GM12875 (cell line): ENCODE results near the gene PACSIN2.

Experiments used
- H3K4me3 ChIP-seq: one replicate; pipeline ENCODE4 v1.5.1; 2011; ENCODE audit warnings: low read depth, low read length, control low read depth
- TF ChIP-seq, protein P1 (sequence below): IDR thresholded peaks from 2 replicates; pipeline ENCODE4 v1.5.1; 2011; ENCODE audit warnings: low read depth, mild to moderate bottlenecking, control low read depth, inconsistent platforms, low read length, moderate library complexity, borderline replicate concordance; ENCODE audit not compliant: insufficient read depth

Gene PACSIN2

DNA sequence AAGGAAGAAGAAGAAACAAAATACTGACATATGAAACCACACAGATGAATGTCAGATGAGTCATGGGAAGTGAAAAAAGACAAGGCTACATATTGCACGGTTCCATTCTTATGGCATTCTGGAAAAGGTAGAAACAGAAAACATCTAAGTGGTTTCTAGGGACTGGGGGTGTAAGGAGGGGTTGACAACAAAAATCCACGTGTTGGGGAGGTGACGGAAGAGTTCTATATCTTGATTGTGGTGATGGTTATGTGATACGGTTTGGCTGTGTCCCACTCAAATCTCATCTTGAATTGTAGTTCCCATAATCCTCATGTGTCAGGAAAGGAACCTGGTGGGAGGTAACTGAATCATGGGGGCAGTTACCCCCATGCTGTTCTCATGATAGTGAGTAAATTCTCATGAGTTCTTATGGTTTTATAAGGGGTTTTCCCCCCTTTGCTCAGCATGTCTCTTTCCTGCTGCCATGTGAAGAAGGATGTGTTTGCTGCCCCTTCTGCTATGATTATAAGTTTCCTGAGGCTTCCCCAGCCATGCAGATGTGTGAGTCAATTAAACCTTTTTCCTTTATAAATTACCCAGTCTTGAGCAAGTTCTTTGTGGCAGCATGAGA is 151.5 kb downstream of the PACSIN2 start:
- TF ChIP-seq, protein P1, sequence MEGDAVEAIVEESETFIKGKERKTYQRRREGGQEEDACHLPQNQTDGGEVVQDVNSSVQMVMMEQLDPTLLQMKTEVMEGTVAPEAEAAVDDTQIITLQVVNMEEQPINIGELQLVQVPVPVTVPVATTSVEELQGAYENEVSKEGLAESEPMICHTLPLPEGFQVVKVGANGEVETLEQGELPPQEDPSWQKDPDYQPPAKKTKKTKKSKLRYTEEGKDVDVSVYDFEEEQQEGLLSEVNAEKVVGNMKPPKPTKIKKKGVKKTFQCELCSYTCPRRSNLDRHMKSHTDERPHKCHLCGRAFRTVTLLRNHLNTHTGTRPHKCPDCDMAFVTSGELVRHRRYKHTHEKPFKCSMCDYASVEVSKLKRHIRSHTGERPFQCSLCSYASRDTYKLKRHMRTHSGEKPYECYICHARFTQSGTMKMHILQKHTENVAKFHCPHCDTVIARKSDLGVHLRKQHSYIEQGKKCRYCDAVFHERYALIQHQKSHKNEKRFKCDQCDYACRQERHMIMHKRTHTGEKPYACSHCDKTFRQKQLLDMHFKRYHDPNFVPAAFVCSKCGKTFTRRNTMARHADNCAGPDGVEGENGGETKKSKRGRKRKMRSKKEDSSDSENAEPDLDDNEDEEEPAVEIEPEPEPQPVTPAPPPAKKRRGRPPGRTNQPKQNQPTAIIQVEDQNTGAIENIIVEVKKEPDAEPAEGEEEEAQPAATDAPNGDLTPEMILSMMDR: no peak
- H3K4me3 ChIP-seq: no peak overlapping the region

DNA sequence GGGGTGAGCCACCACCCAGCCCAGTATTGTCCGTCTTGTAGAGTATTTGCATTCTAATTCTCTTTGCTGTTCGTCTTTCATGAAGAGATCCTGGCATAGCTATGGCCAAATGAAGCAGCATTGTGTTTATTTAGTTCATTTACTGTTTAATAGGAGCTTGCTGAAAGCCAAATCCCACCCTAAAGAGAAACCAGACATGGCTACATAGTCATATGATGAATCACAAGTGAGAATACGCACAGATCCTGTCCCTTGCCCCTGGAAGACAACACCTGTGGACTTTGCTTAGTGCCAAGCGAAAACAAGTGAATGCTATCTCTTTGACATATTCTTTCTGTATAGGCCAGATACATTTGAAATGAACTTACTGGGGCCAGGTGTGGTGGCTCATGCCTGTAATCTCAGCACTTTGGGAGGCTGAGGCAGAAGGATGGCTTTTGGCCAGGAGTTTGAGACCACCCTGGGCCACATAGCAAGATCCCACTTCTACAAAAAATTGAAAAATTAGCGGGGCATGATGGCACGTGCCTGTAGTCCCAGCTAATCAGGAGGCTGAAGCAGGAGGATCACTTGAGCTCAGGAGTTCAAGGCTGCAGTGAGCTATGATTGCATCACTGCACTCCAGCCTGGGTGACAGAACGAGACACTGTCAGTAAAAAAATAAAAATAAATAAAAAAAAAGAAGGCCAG is 152.8 kb downstream of the PACSIN2 start:
- H3K4me3 ChIP-seq: no peak overlapping the region
- TF ChIP-seq, protein P1: no peak

DNA sequence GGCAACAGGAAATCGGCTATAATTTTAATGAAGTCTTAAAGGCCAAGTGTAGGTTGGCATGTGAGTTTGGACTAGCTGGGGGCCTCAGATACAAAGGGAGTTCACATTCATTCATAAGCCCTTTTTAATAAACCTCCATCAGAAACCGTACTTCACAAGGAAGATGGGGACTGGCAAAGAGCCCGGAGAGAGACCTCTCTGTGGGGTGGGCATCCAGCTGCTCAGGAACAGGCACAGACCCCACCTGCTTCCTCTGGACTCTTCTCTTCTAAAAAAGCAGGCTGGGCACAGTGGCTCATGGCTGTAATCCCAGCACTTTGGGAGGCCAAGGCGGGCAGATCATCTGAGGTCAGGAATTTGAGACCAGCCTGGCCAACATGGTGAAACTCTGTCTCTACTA is 154.0 kb downstream of the PACSIN2 start:
- TF ChIP-seq, protein P1: no peak
- H3K4me3 ChIP-seq: no peak overlapping the region

DNA sequence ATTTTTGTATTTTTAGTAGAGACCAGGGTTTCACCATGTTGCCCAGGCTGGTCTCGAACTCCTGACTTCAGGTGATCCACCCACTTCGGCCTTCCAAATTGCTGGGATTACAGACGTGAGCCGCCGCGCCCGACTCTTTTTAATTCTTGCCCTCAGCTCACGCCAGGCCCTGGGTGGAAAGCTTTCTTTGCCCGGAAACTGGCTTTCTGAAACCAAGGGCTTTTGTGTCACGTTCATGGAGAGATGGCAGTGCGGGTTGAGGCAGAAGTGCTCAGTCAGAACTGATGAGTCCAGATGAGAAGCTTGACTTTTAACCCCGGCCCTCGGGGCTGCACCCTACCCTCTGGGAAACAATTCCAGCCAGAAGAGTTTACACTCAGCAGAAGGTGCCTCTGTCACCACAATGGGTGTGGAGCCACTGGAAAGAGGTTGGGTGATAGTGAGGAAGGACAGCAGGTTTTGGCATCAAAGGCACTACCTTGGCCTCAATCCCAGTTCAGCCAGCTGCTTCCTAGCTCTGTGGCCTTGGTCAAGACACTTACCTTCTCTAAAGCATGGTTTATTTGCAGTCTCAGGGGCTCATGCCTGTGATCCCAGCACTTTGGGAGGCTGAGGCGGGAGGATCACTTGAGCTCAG is 157.0 kb downstream of the PACSIN2 start:
- TF ChIP-seq, protein P1: no peak
- H3K4me3 ChIP-seq: no peak overlapping the region

DNA sequence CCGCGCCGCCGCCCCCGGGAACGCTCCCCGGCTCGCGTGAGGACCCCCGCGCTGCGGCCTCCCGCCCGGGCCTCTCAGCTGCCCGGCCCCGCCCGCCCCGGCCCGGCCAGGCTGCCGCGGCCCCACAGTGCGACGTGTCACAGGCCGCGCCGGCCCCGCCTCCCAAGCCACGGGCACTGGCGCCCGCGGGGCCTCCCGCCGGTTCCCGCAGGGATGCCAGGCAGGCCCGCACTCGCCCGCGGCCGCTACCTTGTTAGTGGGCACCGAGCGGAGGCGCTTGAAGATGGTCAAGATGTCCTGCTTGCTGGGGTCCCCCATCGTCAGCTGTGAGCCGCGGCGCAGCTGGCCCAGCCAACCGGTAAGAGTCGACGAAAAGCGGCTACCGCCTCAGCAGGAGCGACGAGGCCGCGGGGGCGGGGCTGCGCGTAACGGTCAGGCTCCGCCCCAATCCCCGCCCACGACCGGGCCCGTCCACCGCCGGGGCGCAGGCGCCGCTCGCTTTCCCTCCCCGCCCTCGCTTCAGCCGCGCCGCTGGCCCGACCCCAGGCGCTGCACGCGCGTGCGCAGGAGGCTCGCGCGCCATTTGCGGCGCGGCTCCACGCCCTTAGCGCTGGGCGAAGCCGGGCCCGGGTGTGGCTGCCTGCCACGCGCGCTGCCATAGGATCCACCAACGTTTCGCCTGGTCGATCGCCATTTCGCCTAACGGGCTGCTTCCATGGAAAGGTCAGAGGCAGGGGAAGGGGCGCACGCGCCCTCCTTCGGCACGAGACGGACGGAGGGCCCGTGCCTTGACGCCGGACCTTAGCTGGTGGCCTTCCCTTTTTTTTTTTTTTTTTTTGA is 157.9 kb downstream of the PACSIN2 start, which contains the start of gene ARFGAP3:
Gene ARFGAP3 (minus strand): TSS at position 409 of the 840 bp plus-strand sequence. CDS start 91 bp downstream, at position 318.
- TF ChIP-seq, protein P1: no peak
- H3K4me3 ChIP-seq: peak within 1 kb of the TSS; percentile 76

DNA sequence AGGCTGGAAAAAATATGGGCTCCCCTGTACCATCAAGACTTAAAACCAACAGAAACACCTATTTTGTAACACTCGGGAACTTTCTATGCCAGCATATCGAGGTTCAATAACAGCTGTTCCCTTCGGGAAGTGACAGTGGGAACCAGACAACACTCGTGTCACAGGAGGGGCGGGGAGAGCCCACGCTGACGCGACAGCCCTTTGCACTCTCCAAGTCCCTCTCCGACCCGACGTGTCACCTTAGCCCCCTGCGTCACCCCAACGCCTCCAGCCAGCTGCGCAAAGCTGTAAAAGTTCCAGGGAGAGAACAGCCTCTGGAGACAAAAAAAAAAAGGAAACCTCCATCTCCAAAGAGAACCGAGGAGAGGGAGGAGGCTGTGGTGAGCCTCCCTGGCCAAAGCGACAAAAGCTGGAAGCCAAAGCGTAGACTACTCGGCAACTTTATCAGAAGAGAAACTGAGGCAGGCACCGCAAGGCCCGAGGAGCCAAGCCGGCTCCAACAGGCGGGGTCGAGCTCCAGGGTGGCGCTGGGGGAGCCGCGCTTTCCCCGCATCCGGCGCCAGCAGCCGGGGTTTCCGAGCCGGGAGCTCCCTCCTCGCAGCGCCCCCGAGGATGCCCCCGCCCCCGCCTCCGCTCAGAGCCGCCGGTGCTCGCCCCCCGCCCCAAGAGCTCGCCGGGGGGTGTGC is 158.6 kb downstream of the PACSIN2 start:
- H3K4me3 ChIP-seq: peak overlapping the region; percentile 76
- TF ChIP-seq, protein P1: no peak
